HCT116 (cell line): ENCODE results near the gene TUT1. TPM values are rescaled to one million over a fixed set of nuclear protein-coding genes. Genes with fewer than 3 reads are reported as not detected.

ENCODE experiments used
- ATAC-seq: fragments of 200-7000 bp; cut with Tn5 transposase; 2 replicates; pipeline ENCODE4 v1.9.1; 2020; ENCODE audit warnings: mild to moderate bottlenecking, moderate library complexity
- BruUV-seq: library from RNA; stranded (reverse); fragments of 400-500 nt; replicated peaks from 2 replicates; lab custom pipeline; 2021; lab: Mats Ljungman, UMichigan
- CTCF ChIA-PET: fragments of 300-600 bp; sonication (Branson Sonifier 250); formaldehyde crosslinking; loops from one replicate; lab custom pipeline; 2021; ENCODE audit warnings: antibody characterized with exemption; lab: Charles Lee
- POLR2A ChIA-PET: fragments of 300-600, 350-600 bp; sonication (Branson Sonifier 250); formaldehyde crosslinking; loops from one replicate; lab custom pipeline; 2021; ENCODE audit warnings: antibody characterized with exemption; lab: Charles Lee
- RAD21 ChIA-PET, 2 experiments: fragments of 300-600 bp; sonication (Branson Sonifier 250); formaldehyde crosslinking; loops; one replicate each; lab custom pipeline; 2023; ENCODE audit warnings: low total read pairs in 2 of 2; ENCODE audit not compliant: uncharacterized antibody in 2 of 2, unreplicated experiment in 2 of 2, low non-redundant PET in 1 of 2; lab: Charles Lee
- DNase-seq: peaks from one replicate; pipeline ENCODE4 v3.0.0-alpha.2; 2010; ENCODE audit warnings: low read depth, low spot score
- H2AFZ ChIP-seq: fragments of 200-600 bp; shearing (Covaris generic), sonication (generic); 2 replicates; pipeline ENCODE4 v1.6.1; 2017; ENCODE audit warnings: low read depth, mixed run types, mixed read lengths, antibody characterized with exemption, low read length; ENCODE audit not compliant: poor library complexity, severe bottlenecking
- H3K27ac ChIP-seq: 2 replicates; pipeline ENCODE4 v1.5.1; 2012; ENCODE audit warnings: low read depth, low read length
- H3K27me3 ChIP-seq: fragments of 200-600 bp; sonication (generic); 2 replicates; pipeline ENCODE4 v1.6.1; 2016; ENCODE audit warnings: mixed run types, low read length, mixed read lengths; ENCODE audit not compliant: insufficient read depth
- H3K36me3 ChIP-seq, 2 experiments: fragments of 200-500 bp in 1 of 2; fragments of 200-600 bp in 1 of 2; sonication (Bioruptor generic) in 1 of 2; sonication (generic) in 1 of 2; 2 replicates each; pipeline versions ENCODE4 v1.5.1 to v1.6.1; 2014 to 2016; ENCODE audit warnings: low read length in 2 of 2, inconsistent platforms in 1 of 2, mixed read lengths in 1 of 2, mixed run types in 1 of 2; ENCODE audit not compliant: insufficient read depth in 2 of 2, control insufficient read depth in 1 of 2
- H3K4me1 ChIP-seq, 2 experiments: fragments of 200-600 bp in 1 of 2; sonication (generic) in 1 of 2; 2 replicates each; pipeline versions ENCODE4 v1.5.1 to v1.6.1; 2012 to 2017; ENCODE audit warnings: low read length in 2 of 2, inconsistent platforms in 1 of 2, mild to moderate bottlenecking in 1 of 2, mixed read lengths in 1 of 2, mixed run types in 1 of 2, moderate library complexity in 1 of 2; ENCODE audit not compliant: insufficient read depth in 2 of 2, control insufficient read depth in 1 of 2
- H3K4me2 ChIP-seq: fragments of 200-600 bp; sonication (generic); 2 replicates; pipeline ENCODE4 v1.6.1; 2017; ENCODE audit warnings: mixed run types, low read length, mixed read lengths
- H3K4me3 ChIP-seq, 2 experiments: fragments of 200-600 bp in 1 of 2; sonication (generic) in 1 of 2; replicated peaks in 1 of 2; 2 replicates each; pipeline ENCODE4 v1.5.1; 2011 to 2016; ENCODE audit warnings: low read length in 2 of 2, control low read depth in 1 of 2, low read depth in 1 of 2, mild to moderate bottlenecking in 1 of 2, mixed read lengths in 1 of 2, mixed run types in 1 of 2
- H3K79me2 ChIP-seq: fragments of 200-600 bp; sonication (generic); 2 replicates; pipeline ENCODE4 v1.6.1; 2017; ENCODE audit warnings: mild to moderate bottlenecking, mixed run types, low read length, moderate library complexity, mixed read lengths; ENCODE audit not compliant: insufficient read depth
- H3K9ac ChIP-seq: fragments of 200-600 bp; sonication (generic); 2 replicates; pipeline ENCODE4 v1.6.1; 2016; ENCODE audit warnings: low read length, mixed read lengths
- H3K9me2 ChIP-seq: fragments of 200-600 bp; sonication (generic), shearing (Covaris generic); 2 replicates; pipeline ENCODE4 v1.6.1; 2017; ENCODE audit warnings: mixed run types, mild to moderate bottlenecking, moderate library complexity; ENCODE audit not compliant: insufficient read depth
- H3K9me3 ChIP-seq, 2 experiments: fragments of 200-500 bp in 1 of 2; fragments of 200-600 bp in 1 of 2; sonication (Bioruptor generic) in 1 of 2; sonication (generic) in 1 of 2; 2 replicates each; pipeline ENCODE4 v1.6.1; 2014 to 2017; ENCODE audit warnings: low read length in 2 of 2, mixed read lengths in 2 of 2, inconsistent platforms in 1 of 2, low read depth in 1 of 2, mild to moderate bottlenecking in 1 of 2, mixed run types in 1 of 2, moderate library complexity in 1 of 2; ENCODE audit not compliant: control insufficient read depth in 1 of 2, insufficient read depth in 1 of 2
- H4K20me1 ChIP-seq: fragments of 200-600 bp; sonication (generic), shearing (Covaris generic); 2 replicates; pipeline ENCODE4 v1.6.1; 2017; ENCODE audit warnings: mixed run types, mild to moderate bottlenecking, moderate library complexity; ENCODE audit not compliant: insufficient read depth
- EZH2 ChIP-seq: fragments of 200-600 bp; sonication (generic); IDR thresholded peaks from 2 replicates; pipeline ENCODE4 v1.6.1; 2017; ENCODE audit warnings: antibody characterized with exemption, mixed run types
- FOSL1 ChIP-seq: IDR thresholded peaks from 2 replicates; pipeline ENCODE4 v1.6.1; 2012; ENCODE audit warnings: low read depth
- JUND ChIP-seq: IDR thresholded peaks from 2 replicates; pipeline ENCODE4 v1.6.1; 2012
- POLR2A ChIP-seq: IDR thresholded peaks from 2 replicates; pipeline ENCODE4 v1.7.0; 2011; ENCODE audit warnings: borderline replicate concordance; ENCODE audit not compliant: insufficient read depth, insufficient read length; ENCODE audit errors: extremely low read depth
- POLR2AphosphoS5 ChIP-seq: IDR thresholded peaks from 2 replicates; pipeline ENCODE4 v1.6.1; 2011; ENCODE audit warnings: mild to moderate bottlenecking, low read depth, low read length, moderate library complexity
- SIN3A ChIP-seq: IDR thresholded peaks from 2 replicates; pipeline ENCODE4 v1.6.1; 2012; ENCODE audit warnings: low read depth
- TCF7L2 ChIP-seq: IDR thresholded peaks from 2 replicates; pipeline ENCODE4 v1.7.0; 2011; ENCODE audit warnings: borderline replicate concordance, inconsistent platforms; ENCODE audit not compliant: insufficient read depth, insufficient read length; ENCODE audit errors: extremely low read depth
- YY1 ChIP-seq: IDR thresholded peaks from 2 replicates; pipeline ENCODE4 v1.6.1; 2011; ENCODE audit warnings: low read length, low read depth, moderate library complexity, mild to moderate bottlenecking; ENCODE audit not compliant: insufficient replicate concordance; ENCODE audit errors: extremely low read depth
- intact Hi-C: fragments of 100-400 bp; cut with micrococcal nuclease; formaldehyde crosslinking; loops from 2 replicates; pipeline ENCODE4 v1.10.0; 2022
- total RNA-seq: library from RNA; stranded (reverse); gene quantifications from one replicate; pipeline ENCODE4 v1.2.1, GENCODE V29; 2021; ENCODE audit not compliant: unreplicated experiment

TUT1 gene
- total RNA-seq, 1 experiment from 2014 or later: 49.0 TPM

- Histone ChIP-seq H3K4me3 (no peak overlapping the region), H3K27ac (peak overlapping the region; percentile 99), H3K9me3 (no peaks in the 10 kb centered on the region), H4K20me1 (peaks cover 3% of the 10 kb centered on the region; the same call in 1 of the 2 replicates), H3K79me2 (peaks cover 60% of the 10 kb centered on the region), H3K27me3 (no peaks in the 10 kb centered on the region), H3K4me2 (peak overlapping the region; percentile 94), H3K9me2 (no peaks in the 10 kb centered on the region), H3K4me1 (peaks cover 92 to 100% of the 10 kb centered on the region in 2 experiments), H3K9ac (peak overlapping the region; percentile 81), H3K36me3 (peaks cover 18 to 37% of the 10 kb centered on the region in 2 experiments), H2AFZ (no peak overlapping the region)
- DNase-seq (no peak), ATAC-seq (no peak)
- intact Hi-C loops: loop anchor here (5.0 kb wide), 1 partner anchor 284 kb away; no protein-coding TSS in a partner anchor
- RAD21 ChIA-PET: interaction anchor here (1.1 to 2.3 kb wide), 2 partner anchors 11 to 15 kb away, joined by 3 to 11 read pairs; no protein-coding TSS in a partner anchor
- CTCF ChIA-PET: interaction anchor here (1.7 to 5.8 kb wide), 3 partner anchors 135 to 164 kb away, joined by 16 to 93 read pairs (median 47); no protein-coding TSS in a partner anchor
- POLR2A ChIA-PET: interaction anchor here (0.8 to 2.7 kb wide), 4 partner anchors 9 to 51 kb away, joined by 3 to 14 read pairs (median 4); no protein-coding TSS in a partner anchor
- no TSS peak for BruUV-seq
- TF ChIP-seq FOSL1: no peak
- TF ChIP-seq POLR2AphosphoS5: 0 out of 2 replicates have a peak, but pooled peaks have one; percentile 14
Measured at GRCh38 chr11:62558669-62559068, 32.7 kb downstream of the TUT1 start.

- intact Hi-C loops: loop anchor here (1.0 to 5.0 kb wide), 3 partner anchors 133 to 285 kb away; no protein-coding TSS in a partner anchor
- Histone ChIP-seq H3K4me1 (peaks cover 91 to 100% of the 10 kb centered on the region in 2 experiments), H3K4me2 (peak overlapping the region; percentile 94), H3K79me2 (peaks cover 44% of the 10 kb centered on the region), H3K27ac (peak overlapping the region; percentile 99), H3K9ac (peak overlapping the region; percentile 81), H3K4me3 (0 out of 4 replicates have a peak overlapping the region, but pooled peaks of 1 of the 2 experiments have one; percentile 12), H3K9me3 (no peaks in the 10 kb centered on the region), H4K20me1 (no peaks in the 10 kb centered on the region; the same call in 1 of the 2 replicates), H2AFZ (no peak overlapping the region), H3K9me2 (no peaks in the 10 kb centered on the region), H3K27me3 (no peaks in the 10 kb centered on the region), H3K36me3 (peaks cover 9 to 25% of the 10 kb centered on the region in 2 experiments; a peak in 3 of 4 replicates)
- ChIA-PET RAD21 (interaction anchor here (1.2 to 1.5 kb wide), 2 partner anchors 12 to 14 kb away, joined by 3 to 6 read pairs; no protein-coding TSS in a partner anchor), CTCF (interaction anchor here (1.0 to 5.8 kb wide), 8 partner anchors 10 to 229 kb away, joined by 3 to 93 read pairs (median 6); partner anchors contain the start of genes AHNAK and EEF1G), POLR2A (interaction anchor here (0.6 to 3.2 kb wide), 7 partner anchors 10 to 162 kb away, joined by 3 to 16 read pairs (median 5); partner anchors contain the start of genes AHNAK and EEF1G)
- DNase-seq: no peak
- ATAC-seq: no peak; the same call in 1 of the 2 replicates
- TF ChIP-seq YY1: peak; percentile 0
- no peak for TF ChIP-seq TCF7L2
- no peak for TF ChIP-seq SIN3A
- TF ChIP-seq JUND: no peak
- TF ChIP-seq EZH2: no peak
- TF ChIP-seq POLR2A: no peak
- no TSS peak for BruUV-seq
Measured at GRCh38 chr11:62556875-62557631, 34.3 kb downstream of the TUT1 start.
